Stimulated activated CD4-positive, alpha-beta T cell treated with anti-CD3 and anti-CD28 coated beads, Interleukin-1b, Interleukin-23, amount 100 ng/mL, for 4 hours (primary cell): ENCODE results near the gene GLRA2.

Experiments used
- DNase-seq, 2 donors: peaks; one replicate each; pipeline ENCODE4 v3.0.0-alpha.2; 2020; ENCODE audit warnings: low read depth in 2 of 2

GLRA2 gene

GRCh38 chrX:14700982-14701381 lies 171.6 kb downstream of the GLRA2 start:
- no peak for DNase-seq

- DNase-seq: no peak
Observed at GRCh38 chrX:14702145-14702544, 172.8 kb downstream of the GLRA2 start.

- DNase-seq: no peak
Observed at GRCh38 chrX:14712096-14712495, 182.8 kb downstream of the GLRA2 start.

- no peak for DNase-seq
Observed at GRCh38 chrX:14717949-14718348, 188.6 kb downstream of the GLRA2 start.

DNA sequence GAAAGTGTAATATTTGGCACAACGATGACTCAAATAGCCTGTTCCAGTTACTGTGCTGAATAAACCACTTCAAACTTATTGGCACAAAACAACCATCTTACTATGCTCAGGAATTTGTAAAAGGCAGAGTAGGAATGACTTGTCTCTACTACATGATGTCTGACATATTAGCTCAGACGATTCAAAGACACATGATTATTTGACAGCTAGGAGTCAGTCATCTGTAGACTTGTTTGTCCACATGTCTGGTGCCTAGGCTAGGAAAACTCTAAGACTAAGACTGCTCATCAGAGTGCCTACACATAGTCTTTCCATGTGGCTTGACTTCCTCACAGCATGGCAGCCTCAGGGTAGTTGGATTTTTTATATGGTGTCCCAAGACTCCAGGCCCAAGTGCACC lies 189.1 kb downstream of the GLRA2 start:
- DNase-seq: no peak

DNA sequence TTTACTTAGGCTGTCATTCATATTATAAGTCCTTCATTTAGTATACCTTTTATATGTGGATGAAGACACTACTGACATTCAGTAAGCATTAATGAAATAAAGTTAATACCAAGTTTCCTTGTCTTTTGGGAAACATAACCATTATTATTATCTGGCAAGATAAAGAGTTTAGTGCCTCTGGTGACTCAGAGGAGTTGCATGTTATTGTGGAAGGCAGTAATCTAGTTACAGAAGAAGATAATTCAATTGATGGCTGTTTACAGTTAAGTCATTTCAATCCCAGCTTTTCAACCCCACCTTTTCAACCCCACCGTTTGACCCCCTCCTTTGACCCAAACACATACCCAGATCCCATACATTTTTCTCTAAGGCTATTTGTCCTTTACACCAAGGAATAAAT lies 199.7 kb downstream of the GLRA2 start:
- no peak for DNase-seq

- DNase-seq: no peak
Observed at GRCh38 chrX:14738643-14739042, 209.3 kb downstream of the GLRA2 start.

- DNase-seq: no peak
Observed at GRCh38 chrX:14753441-14753840, 224.1 kb downstream of the GLRA2 start.

GRCh38 chrX:14758029-14758491 lies 228.7 kb downstream of the GLRA2 start:
- no peak for DNase-seq

DNA sequence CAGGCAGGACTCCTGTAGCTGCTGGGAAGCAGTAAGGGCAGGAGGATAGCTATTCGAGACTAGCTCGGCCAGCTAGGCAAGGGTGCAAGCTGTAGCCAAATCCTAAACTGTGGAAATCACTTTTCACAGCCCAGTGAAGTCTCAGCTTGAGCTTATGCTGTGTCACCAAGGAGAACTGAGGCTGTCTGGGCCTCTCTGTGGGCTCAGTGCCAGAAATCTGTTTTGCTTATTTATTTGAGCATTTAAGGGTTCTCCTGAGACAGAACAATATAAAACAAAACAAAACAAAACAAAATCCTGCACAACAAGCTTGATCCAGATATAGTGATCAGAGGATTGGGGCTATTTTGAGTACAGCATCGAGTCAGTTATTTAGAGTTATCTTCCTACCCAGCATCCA lies 246.1 kb downstream of the GLRA2 start:
- DNase-seq: no peak

DNA sequence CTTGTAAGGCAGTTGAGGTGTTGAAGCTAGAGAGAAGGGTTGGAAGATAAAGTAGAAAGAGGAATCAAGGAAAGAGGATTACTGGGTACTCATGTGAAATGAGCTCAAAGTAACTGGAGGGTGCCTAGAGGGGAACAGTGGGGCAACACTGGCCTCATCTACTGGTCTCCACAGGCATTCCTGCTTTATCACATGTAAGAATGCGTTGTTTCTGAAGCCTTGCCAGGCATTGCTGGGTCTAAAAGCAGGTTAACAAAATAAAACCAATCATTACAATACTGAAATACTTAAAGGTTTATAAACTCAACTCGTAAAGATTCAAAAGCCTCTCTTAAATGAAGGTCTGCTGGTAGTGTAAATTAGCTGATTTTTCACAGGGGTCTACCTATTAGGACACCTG lies 247.6 kb downstream of the GLRA2 start:
- no peak for DNase-seq

DNA sequence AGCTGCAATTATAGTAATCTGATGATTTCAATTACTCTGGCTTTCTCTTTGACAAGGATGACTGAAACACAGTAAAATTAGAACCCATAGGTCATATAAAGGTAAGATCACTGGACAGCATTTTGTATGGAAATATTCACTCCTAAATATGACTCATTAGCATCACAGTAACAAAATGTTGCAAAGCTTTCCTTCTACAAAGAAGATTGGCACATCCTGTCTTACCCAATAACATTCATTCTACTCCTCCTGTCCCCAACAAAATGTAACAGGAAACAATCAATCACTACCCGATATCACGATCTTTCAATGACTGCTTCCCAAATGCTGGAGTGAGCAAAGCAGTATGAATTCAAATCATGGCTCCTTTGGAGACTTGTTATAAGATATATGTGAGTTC lies 248.2 kb downstream of the GLRA2 start:
- DNase-seq: no peak

DNA sequence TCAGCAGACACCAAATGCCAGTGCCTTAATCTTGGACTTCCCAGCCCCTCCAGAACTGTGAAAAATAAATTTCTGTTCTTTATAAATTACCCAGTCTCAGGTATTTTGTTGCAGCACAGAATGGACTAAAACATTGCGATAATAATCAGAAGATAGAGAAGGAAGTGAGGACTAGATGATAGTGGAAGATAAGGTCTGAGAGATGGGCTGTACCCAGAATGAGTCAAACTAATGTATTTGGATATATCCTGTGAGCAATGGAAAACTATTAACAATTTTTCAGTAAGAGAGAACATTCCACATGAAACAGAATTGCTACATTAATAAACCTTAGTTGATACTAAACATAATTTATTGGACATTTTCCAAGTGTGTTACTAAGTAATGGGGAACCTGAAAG lies 250.2 kb downstream of the GLRA2 start:
- no peak for DNase-seq
